ENCODE results near the gene ZNF469.

GRCh38 chr16:88385112-88385594 lies 2.4 kb downstream of the ZNF469 start:
- TF ChIP-seq CTCF (IDR thresholded peaks at IDR 0.05; ENCODE audit: borderline replicate concordance, extremely low read depth, low read length, poor library complexity, severe bottlenecking) (no peak), EZH2 (IDR thresholded peaks at IDR 0.05; ENCODE audit: borderline replicate concordance, low read depth, low read length, severe bottlenecking) (no peak)
